HG02623 (cell line): ENCODE results near the gene UBALD1.

Experiments
- ATAC-seq: cut with Tn5 transposase; IDR thresholded peaks from one replicate; pipeline ENCODE4 v1.9.1; 2021; ENCODE audit warnings: moderate library complexity; ENCODE audit not compliant: unreplicated experiment

The UBALD1 gene

DNA sequence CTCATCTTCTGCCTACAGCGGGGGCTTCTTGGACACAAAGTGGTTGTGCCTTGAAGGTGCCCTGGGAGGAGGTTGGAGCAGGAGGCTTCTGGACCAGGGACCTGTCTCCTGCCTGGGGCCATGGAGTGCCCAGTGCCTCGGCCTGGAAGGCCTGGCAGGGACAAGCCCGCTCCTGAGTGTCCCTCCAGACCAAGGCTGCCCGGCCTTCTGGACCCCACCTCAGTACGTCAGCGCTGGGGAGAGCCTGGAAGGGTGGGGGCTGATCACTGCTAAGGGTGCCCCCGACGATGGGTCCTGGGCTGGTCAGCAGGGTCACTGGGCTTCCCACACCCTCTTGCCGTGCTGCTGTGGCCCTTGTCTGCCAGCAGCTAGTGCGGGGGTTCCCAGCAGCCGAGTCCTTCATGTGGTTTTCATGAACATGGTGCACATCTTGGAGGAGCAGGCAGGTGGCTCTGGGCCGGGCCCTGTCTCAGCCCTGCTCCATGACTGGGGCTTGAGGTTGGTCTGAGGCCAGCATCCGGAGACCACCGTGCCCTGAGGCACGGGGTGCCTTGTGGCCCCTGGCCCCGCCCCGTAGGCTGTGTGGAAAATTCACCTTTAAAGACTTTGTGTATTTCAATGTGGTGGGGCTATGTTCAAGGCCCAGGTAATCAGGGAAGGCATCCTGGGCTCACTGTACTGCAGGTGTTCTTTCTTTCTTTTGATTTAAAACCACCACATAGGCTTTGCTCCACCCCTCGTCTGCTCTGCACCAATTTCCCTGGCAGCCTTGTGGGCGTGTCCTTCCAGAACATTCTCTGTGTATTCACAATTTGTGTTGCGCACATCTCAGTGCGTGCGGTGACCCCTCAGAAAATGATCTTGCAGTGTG is 32.3 kb upstream of the UBALD1 start:
- no peak for ATAC-seq

DNA sequence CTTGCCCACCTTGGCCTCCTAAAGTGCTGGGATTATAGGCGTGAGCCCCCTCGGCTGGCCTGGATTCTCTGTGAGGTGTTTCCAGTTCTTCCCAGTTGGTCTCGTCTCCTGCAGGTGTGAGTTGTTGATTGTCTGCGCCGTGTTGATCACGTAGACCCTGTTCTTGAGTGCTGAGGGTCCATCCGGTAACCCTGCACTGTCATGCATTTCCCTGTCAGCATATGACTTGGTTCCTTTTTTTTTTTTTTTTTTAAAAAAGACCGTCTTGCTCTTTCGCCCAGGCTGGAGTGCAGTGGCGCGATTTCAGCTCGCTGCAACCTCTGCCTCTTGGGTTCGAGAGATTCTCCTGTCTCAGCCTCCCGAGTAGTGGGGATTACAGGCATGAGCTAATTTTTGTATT is 27.2 kb upstream of the UBALD1 start:
- no peak for ATAC-seq

DNA sequence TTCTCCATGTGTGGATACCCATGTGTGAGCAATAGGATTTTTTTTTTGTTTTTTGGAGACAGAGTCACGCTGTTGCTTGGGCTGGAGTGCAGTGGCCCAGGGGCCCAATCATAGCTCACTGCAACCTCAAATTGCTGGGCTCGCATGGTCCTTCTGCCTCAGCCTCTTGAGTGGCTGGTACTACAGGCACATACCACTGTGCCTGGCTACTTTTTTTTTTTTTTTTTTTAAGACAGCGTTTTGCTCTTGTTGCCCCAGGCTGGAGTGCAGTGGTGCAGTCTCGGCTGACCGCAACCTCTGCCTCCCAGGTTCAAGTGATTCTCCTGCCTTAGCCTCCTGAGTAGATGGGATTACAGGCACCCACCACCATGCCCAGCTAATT is 26.6 kb upstream of the UBALD1 start:
- no peak for ATAC-seq

DNA sequence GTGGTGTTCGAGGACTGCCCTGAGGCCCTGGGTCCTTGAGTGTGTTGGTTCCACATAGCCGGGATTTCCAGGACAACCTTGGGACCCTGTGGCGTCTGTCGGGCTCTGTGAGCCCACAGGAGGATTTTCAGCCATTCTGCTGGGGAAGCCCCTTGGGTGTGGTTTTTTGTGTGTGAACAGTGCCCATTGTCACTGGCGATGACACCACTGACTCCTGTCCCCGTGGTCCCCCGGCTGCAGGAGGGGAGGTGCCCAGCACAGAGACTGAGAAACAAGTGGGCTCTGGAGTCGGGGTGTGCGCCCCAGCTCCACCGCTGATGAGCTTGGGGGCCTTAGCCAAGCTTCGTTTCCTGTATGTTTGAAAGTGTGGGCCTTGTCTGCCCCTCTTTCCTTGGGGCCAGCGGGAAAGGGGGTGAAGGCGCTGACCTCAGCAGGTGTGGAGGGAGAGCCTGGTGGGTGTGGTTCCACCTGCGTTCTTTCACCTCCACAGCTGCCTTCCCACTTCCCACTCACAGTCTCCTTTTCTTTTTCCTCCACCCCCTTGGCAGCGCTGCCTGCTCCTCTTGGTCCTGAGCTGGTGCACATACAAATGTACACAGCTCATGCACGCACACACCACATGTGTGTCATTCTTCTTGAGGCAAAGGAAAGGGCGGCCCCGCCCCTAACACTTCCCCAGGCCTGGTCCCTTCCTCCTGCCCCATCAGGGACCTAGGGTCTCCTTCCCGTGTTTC is 26.1 kb upstream of the UBALD1 start:
- no peak for ATAC-seq

DNA sequence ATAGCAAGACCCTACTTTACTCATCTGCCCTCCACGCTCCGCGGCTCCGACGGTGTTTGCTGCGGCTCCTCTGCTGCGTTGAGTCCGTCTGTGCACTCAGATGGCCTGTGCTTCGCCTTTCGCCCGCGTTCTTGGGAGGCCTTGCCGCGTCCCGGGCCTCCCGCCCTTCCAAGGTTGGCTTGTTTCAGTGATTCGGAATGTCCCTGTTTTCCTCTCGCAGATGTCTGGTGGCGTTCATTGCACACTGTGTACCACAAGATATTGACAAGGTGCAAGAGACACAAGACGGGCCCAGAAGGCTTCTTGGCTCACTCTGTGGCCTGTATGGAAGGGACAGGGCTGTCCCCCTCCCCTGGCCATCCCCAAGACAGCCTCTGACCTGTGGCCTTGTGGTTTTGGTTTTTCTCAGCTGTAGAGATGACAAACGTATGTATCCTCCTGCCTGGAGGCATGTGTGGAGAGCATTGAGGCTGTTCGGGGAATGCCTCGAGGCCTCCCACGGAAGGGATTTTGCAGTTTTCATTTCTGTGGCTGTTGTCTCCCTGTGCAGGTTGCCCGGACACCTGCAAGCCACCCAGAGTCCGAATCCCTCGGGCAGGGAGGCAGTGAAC is 25.3 kb upstream of the UBALD1 start:
- no peak for ATAC-seq

DNA sequence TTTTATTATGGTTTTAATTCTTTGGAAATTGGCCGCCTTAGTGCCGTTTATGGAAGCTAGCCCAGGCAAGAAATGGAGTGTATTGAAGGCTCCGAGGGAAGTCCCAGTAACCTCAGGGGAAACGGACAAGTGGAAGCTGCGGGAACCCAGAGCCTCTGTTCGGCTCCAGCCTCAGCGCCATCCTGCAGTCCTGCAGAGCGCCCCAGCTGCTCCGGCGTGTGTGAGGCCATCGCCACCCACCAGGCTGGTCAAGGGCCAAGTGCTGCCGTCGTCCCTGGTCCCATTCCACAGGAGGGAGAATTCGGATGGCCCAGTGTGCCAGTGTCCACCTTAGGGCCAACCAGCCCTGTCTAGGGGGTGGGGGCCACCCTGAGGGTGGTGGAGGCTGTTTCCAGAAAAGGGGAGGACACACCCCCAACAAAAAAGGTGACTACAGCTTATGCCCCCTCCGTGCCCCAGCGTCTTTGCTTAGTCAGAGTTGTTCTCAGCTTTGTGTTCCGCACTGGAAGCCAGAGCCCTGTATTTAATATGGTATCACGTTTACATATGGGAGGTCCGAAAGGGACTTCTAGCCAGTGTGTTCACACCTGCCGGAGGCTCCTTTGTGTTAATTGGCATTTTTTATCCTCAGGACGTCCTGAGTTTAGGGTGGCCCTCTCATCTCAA is 22.9 kb upstream of the UBALD1 start:
- no peak for ATAC-seq

DNA sequence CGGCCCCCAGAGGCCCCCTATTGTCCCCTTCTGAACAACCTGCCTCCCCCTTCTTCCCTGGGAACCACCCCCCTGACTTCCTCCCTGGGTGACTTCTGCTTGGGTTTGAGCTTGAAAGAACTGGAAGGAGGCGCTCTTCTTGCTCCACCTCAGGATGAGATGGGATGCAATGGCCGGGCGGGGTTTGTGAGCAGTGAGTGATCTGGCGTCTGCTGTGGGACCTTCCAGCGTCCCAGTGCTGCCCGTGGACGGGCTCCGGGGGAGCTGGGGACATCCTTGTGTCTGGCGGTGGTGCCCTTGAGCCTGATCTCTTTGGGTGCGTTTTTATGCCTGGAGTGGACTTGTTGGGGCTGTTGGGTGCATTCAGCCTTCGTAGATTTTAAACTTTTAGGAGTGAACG is 21.5 kb upstream of the UBALD1 start:
- ATAC-seq = no peak

DNA sequence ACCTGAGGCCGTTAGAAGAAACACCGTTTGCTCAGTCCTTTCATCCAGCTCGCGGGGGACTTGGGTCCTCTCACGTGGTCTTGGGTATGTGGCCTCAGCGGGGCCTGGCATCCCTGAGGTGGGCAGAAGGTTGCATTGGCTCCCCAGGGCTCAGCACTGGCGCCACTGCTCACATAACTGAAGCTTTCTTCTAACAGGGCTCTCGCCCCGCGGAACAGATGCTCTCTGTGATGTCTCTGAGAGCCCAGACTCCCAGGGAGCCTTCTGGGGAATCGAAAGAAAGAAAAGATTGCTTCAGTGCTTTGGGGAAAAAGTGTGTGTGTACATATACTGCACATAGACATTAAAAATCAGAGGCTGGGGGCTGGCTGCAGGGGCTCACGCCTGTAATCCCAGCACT is 20.1 kb upstream of the UBALD1 start:
- no peak for ATAC-seq

DNA sequence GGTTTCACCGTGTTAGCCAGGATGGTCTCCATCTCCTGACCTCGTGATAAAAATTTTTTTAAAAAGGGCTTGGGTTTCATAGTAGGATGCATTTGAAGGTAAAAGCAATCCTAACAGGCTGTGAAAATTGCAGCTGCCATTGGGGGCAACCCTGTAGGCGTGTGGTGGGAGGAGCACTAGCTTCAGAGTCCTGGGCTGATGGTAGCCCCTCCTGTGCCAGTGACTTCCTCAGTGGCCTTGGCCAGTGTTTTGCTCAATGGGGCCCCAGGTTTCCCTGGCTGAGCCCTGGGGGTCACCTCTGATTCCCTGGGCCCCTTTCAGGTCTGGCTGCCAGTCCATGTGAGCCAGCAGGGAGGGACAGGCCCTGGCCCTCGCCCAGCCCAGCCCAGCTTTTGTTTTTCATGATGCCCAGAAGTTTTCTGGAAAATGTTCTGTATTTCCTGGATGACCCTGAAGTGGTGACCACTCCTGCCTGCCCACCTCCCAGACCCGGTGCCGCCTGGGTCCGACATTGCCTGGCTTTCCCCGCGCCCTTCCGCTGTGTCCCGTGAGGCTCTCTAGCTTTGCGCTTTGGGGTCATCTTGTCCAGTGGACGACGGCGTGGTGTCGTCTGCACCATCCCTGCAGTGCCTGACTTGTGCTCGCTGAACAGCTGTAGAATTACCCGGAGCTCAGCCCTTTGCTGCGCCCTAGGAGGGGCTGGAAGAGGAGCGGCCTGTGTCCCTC is 19.4 kb upstream of the UBALD1 start:
- no peak for ATAC-seq

DNA sequence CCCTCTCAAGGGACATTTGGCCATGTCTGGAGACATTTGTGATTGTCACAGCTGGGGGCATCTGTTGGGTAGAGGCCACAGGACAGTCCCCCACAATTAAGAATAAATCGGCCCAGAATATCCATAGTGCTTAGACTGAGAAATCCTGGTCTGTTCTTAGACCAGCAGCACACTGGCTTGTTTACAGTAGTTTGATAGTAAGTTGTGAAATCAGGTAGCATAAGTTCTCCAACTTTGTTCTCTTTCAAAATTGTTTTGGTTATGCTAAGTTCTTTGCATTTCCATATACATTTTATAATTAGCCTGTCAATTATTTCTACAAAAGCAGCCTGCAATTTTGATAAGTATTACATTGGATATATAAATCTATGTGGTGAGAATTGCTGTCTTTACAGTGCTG is 16.8 kb upstream of the UBALD1 start:
- no peak for ATAC-seq

DNA sequence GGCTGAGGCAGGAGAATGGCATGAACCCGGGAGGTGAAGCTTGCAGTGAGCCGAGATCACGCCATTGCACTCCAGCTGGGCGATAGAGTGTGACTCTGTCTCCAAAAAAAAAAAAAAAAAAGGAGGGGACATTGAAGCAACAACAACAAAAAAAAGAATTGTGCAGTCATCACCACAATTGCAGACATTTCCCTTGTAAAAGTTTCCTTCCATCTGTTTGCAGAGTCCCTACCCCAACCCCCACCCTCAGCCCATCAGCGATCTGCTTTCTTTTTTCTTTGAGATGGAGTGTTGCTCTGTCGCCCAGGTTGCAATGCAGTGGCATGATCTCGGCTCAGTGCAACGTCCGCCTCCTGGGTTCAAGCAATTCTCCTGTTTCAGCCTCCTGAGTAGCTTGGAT is 13.6 kb upstream of the UBALD1 start:
- ATAC-seq = no peak

DNA sequence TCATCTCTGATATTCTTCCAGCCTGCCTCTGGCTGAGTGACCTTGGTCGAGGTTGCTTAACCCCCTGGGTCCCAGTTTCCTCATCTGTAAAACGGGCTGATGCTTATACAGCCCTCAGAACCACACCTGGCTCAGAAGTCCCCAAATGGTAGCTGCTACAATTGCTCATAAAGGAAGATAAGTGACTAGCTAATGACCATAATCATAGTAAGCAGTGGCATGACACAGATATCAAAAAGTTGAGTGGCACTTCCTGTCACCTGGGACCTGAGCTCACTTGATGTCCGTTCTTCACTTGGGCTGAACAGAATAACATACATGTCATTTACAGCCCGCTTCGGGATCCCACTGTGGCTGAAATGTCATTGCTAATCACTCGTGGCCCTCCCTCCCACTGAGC is 11.7 kb upstream of the UBALD1 start:
- no peak for ATAC-seq

DNA sequence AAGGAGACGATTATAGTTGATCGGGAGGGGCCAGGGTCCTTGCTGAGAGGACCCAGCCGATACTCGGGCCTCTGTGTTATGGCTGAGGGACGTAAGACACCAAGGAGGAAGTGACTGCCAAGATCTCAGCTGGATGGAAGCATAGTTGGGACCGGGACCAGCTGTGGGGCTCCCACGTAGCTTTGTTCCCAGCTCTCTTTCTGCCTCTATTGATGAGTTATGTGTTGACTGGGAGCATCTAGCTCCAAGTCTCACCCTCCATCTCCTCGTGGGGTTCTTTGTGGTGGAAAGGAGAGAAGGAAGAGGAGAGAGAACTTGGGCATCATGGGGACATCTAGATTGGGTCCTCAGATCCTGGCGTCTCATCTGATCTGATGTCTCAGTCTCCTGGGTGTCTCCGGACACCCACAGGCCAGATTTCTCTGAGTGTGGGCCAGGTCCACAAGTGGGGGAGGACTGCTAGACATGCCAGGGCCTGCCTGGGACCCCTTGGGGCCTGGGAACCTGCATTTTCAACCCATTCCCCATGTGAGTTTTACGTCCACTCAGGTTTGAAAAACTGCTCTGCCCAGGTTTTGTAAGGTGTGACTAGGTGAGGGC is 11.0 kb upstream of the UBALD1 start:
- no peak for ATAC-seq

DNA sequence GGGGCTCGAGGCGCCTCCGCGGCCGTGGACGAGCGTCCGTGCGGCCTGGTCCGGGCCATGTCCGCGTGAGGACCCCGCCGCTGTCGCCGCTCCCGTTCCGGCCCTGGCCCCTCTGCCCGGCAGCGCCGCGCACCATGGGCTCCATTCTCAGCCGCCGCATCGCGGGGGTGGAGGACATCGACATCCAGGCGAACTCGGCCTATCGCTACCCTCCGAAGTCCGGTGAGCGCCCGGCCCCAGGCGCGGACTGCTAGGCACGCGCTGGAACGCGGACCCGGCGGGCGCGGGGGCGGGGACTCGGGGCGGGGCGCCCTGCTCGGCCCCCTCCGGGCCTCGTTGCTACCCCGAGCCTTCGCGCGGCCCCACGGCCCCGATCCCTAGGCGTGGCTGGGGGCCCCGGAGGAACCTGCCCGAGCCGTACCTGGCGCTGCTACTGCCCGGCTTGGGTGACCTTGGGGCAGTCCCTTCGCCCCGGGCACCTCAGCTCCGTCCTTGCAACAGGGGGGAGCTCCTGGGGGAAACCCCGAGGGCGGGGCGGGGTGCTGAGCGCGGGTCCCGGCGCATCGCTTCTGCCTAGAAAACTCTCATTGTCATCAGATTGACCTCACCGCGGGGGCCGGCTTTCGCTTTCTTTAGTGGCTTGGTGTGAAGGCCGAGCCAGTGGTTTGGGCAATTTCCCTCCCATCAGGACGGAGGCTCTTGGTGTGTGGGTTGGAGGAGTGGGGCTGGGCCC is 10.3 kb upstream of the UBALD1 start:
- peak; percentile 58 for ATAC-seq

DNA sequence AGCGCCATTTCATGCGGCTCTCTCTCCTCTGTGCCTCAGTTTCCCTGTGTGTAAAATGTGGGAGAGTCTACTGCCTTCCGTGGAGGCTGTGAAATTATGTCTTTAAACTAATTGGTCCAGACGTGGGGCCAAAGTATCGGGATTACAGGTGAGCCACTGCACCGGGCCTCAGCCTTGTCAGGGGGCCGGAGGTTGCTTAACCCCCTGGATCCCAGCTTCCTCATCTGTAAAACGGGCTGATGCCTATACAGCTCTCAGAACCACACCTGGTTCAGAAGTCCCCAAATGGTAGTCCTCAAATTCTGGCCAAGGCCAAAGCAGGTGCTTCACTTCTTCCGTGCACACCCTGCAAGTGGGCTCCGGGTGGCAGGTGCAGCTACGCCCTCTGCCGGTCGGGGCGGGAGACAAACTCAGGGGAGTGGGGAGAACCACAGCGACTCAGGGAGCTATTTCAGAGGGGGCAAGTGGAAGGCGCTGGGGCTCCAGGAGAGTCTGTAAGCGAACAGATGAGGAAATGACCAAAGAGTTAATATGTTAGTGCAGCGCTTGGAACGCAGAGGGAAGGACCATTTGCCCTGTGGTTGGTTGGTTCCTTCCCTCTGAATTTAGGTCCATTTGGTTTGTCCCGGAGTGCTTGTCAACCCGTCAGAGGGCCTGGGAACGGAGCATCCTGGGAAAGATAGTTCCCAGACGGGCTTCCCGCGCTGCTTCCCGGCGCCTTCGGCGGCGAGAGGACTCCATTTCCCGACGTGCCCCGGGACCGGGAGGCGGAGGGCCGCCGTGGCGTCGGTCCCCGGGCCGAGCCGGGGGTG is 9.5 kb upstream of the UBALD1 start, which contains the start of gene MGRN1:
Gene MGRN1 (plus strand): TSS at position 812 of the 812 bp plus-strand sequence. CDS start 135 bp downstream, outside the sequence.
- peak; percentile 65 for ATAC-seq

DNA sequence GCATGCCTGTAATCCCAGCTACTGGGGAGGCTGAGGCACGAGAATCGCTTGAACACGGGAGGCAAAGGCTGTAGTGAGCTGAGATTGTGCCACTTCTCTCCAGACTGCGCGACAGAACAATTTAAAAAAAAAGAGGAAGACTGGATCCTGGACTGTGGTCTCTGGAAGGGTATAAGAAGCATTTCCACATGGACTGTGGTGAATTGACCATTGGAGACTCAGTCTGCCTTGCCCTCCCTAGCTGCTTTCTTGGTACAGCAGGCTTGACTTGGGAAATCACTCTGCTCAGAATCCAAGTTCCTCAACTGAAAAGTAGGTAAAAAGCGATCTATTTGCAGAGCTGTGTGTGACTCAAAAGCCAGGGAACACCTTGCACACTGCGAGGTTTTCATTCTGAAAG is 8.9 kb upstream of the UBALD1 start:
- no peak for ATAC-seq

DNA sequence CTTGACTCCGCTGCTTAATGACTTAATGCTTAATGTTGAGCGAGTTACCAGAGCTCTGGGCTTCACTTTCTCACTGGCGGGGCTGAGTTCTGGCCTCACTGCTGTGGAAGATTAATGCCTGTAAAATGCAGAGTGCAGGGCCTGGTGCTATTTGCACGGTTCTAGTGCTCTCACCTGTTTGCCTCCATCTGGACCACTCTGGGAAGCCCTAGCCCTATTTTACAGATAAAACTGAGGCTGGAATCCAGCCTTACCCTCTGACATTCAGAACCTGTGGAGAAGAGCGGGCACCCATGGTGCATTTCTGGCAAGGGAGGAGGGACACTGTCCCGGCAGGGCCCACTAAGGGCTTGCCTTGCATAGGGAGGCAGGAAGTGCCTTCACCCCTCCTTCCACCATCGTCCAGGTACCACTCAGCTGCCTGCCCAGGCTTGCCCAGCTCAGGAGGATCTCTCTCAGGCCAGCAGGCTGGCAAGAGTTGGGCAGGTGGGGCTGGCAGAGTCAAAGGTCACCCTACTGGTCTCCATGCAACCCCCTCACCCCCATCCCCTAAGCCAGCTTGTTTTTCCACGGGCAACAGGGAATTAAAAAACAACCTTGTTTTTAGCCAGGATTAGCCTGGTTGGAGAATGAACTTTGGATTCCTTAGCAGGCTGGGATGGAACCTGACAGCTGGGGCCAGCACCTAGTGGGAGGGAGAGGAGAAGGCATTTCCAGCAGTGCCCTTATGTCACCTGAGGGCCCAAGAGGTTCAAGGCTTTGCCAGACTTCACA is 4.1 kb upstream of the UBALD1 start:
- ATAC-seq = no peak

DNA sequence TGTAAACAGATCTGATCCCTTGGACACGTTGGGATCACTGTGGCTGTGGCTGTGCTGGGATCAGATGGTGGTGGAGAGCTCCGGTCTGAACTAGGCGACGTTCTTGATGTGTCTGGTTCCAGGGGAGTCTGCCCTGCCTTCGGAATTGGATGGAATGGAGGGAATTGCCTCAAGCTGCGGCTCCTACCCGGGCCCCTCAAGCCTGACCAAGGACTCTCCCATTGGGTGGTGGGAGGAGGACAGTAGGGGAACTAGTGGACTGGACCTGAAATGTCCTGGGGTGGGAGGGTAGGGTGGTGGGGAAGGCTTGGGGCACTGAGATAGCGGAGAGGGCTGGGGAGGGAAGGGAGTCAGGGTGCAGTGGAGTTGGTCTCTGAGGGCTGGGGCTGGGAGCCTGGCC is 3.2 kb upstream of the UBALD1 start:
- ATAC-seq = no peak
